Measurements from ENCODE around the gene GLIPR1L2. TPM values are rescaled to one million over a fixed set of nuclear protein-coding genes. Genes with fewer than 3 reads are reported as not detected.
A peak's percentile ranks its signal among the peaks of the same experiment; 100 is the strongest.

GLIPR1L2 gene
- total RNA-seq, 1 experiment from 2014 or later, result 0.35 TPM

GRCh38 chr12:75389706-75390105 lies 1.2 kb upstream of the GLIPR1L2 start:
- Mint-ChIP-seq H3K4me1 (peaks cover 17 to 24% of the 10 kb centered on the region in 2 experiments), H3K9me3 (no peaks in the 10 kb centered on the region), H3K36me3 (ENCODE audit: insufficient read depth in 1 of 3, low read depth in 3 of 3) (peaks cover 0 to 7% (median 0%) of the 10 kb centered on the region in 3 experiments; a peak in 2 of 7 replicates), H3K4me3 (0 out of 5 replicates have a peak overlapping the region, but pooled peaks of 1 of the 2 experiments have one; percentile 58), H3K27ac (no peak overlapping the region), H3K27me3 (ENCODE audit: low read depth) (no peaks in the 10 kb centered on the region)
- no peak overlapping the region for H3K27ac ChIP-seq (ENCODE audit: insufficient read length, low read depth, low read length)
- no peak overlapping the region for H3K14ac ChIP-seq (ENCODE audit: insufficient read depth, low read length)
- peaks cover 3% of the 10 kb centered on the region for H3K23me2 ChIP-seq (ENCODE audit: insufficient read length, low read depth, low read length, poor library complexity, severe bottlenecking)
- no CpG with 5 or more reads among the region's 1 CpG for WGBS (ENCODE audit: extremely low coverage, insufficient read length, low lambda C conversion rate)
- no peak overlapping the region for H2BK120ac ChIP-seq (ENCODE audit: low read depth, low read length, poor library complexity, severe bottlenecking)
- no peak overlapping the region for H2BK15ac ChIP-seq (ENCODE audit: low read depth, low read length)
- no peaks in the 10 kb centered on the region for H3K4me1 ChIP-seq (ENCODE audit: insufficient read depth, low read length)
- H4K5ac ChIP-seq (ENCODE audit: insufficient read length, low read depth, low read length), result no peak overlapping the region
- no peak overlapping the region for H2AK5ac ChIP-seq (ENCODE audit: insufficient read length, low read length)
- H3K9ac ChIP-seq (ENCODE audit: extremely low read depth, insufficient read length, low read length), result no peak overlapping the region
- no peak overlapping the region for H4K8ac ChIP-seq (replicated peaks; ENCODE audit: insufficient read length, low read depth, low read length)
- no peak overlapping the region for H2BK20ac ChIP-seq (ENCODE audit: low read depth, low read length, poor library complexity, severe bottlenecking)
- H2BK5ac ChIP-seq (ENCODE audit: insufficient read length, low read length), result no peak overlapping the region
- H4K20me1 ChIP-seq (ENCODE audit: control insufficient read depth, insufficient read depth, insufficient read length), result no peaks in the 10 kb centered on the region
- no peak overlapping the region for H3K4ac ChIP-seq (ENCODE audit: low read depth, low read length)
- no peak overlapping the region for H3K18ac ChIP-seq (ENCODE audit: insufficient read length, low read depth, low read length)
- H3K9me3 ChIP-seq (ENCODE audit: control insufficient read depth, low read depth, low read length), result no peaks in the 10 kb centered on the region
- H3K23ac ChIP-seq (ENCODE audit: insufficient read length, low read depth, low read length), result no peak overlapping the region
- H3K56ac ChIP-seq (ENCODE audit: insufficient read length, low read depth, low read length), result no peak overlapping the region
- DNase-seq, result no peak
- no peaks in the 10 kb centered on the region for H3K27me3 ChIP-seq (ENCODE audit: insufficient read depth, low read length)
- H2AFZ ChIP-seq (ENCODE audit: low read length), result no peak overlapping the region
- TF ChIP-seq CTCF (conservative IDR thresholded peaks at IDR 0.05), result no peak
- H3T11ph ChIP-seq (ENCODE audit: low read length), result no peak overlapping the region
- no peaks in the 10 kb centered on the region for H3K79me1 ChIP-seq (ENCODE audit: insufficient read depth, low read depth, low read length, poor library complexity, severe bottlenecking)
- no peak overlapping the region for H2BK12ac ChIP-seq (ENCODE audit: insufficient read length, low read depth, low read length)
- H4K91ac ChIP-seq (ENCODE audit: insufficient read length, low read depth, low read length), result no peak overlapping the region
- H3K4me2 ChIP-seq (ENCODE audit: insufficient read depth, insufficient read length, low read length), result no peak overlapping the region
- H3K79me2 ChIP-seq (ENCODE audit: insufficient read depth, low read length), result no peaks in the 10 kb centered on the region

Data from H9 (cell line).